Gastrocnemius medialis (tissue), 4 donors: ENCODE results near the gene CMTM5.

Experiments
- CTCF ChIP-seq, 5 experiments: fragments of 450-650 bp in 3 of 5; fragments of 200-600 bp in 2 of 5; sonication (generic) in 2 of 5; IDR thresholded peaks in 4 of 5; conservative IDR thresholded peaks in 1 of 5; 1 replicate in 4 of 5; 2 replicates in 1 of 5; pipeline ENCODE4 v1.5.1; 2016 to 2019; ENCODE audit warnings: antibody characterized with exemption in 5 of 5, mild to moderate bottlenecking in 3 of 5, moderate library complexity in 3 of 5
- POLR2A ChIP-seq, 2 donors: fragments of 450-650 bp; IDR thresholded peaks; one replicate each; pipeline ENCODE4 v1.6.1; 2017; ENCODE audit warnings: antibody characterized with exemption in 2 of 2, mild to moderate bottlenecking in 2 of 2, moderate library complexity in 2 of 2

- no peak for TF ChIP-seq POLR2A (IDR thresholded peaks at IDR 0.05)
- no peak for TF ChIP-seq CTCF (IDR thresholded peaks at IDR 0.05 in 4 of 5, conservative IDR thresholded peaks at IDR 0.05 in 1 of 5)
These were observed 28.6 kb upstream of the CMTM5 start for GRCh38 chr14:23348297-23348655.
